ENCODE data around the gene CHSY3.

DNA sequence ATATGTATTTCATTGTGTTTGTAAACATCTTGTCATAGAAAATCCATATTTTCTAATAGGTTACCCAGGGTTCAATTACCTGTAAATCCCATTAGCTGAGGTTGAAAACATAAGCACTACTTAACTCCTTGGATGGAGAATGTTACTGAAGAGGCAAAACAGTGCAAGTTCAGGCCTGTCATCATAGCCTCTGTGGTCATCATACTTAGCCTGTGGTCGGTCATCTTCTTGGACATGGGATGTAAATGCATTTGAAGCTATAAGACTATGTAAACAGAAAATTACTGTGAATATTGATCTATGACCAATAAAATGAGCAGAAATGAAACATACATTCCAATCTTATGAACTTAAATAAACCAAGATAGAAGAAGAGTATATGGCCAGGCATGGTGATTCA lies 164.7 kb downstream of the CHSY3 start:
- TF ChIP-seq, protein P1, sequence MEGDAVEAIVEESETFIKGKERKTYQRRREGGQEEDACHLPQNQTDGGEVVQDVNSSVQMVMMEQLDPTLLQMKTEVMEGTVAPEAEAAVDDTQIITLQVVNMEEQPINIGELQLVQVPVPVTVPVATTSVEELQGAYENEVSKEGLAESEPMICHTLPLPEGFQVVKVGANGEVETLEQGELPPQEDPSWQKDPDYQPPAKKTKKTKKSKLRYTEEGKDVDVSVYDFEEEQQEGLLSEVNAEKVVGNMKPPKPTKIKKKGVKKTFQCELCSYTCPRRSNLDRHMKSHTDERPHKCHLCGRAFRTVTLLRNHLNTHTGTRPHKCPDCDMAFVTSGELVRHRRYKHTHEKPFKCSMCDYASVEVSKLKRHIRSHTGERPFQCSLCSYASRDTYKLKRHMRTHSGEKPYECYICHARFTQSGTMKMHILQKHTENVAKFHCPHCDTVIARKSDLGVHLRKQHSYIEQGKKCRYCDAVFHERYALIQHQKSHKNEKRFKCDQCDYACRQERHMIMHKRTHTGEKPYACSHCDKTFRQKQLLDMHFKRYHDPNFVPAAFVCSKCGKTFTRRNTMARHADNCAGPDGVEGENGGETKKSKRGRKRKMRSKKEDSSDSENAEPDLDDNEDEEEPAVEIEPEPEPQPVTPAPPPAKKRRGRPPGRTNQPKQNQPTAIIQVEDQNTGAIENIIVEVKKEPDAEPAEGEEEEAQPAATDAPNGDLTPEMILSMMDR (IDR thresholded peaks at IDR 0.05) = no peak
- TF ChIP-seq POLR2A (IDR thresholded peaks at IDR 0.05) = no peak
